Measurements from ENCODE around the gene EHD4. TPM values are rescaled to one million over a fixed set of nuclear protein-coding genes. Genes with fewer than 3 reads are reported as not detected.

EHD4 gene
- total RNA-seq, 2 donors from 2014 or later, result 13.8 to 16.9 TPM

- intact Hi-C loops (cut with DNase I), result no loop called here
- H3K4me3 ChIP-seq, result no peak overlapping the region
- H3K27ac ChIP-seq, result peak overlapping the region; percentile 29 to 74 (median 68)
- peak; percentile 38 for ATAC-seq
- peaks cover 52% of the 10 kb centered on the region for H3K4me1 ChIP-seq
- H3K27me3 ChIP-seq, result no peaks in the 10 kb centered on the region
- DNase-seq, result no peak
- WGBS, 2 donors, result 58 to 60% methylated on average over 5 of the region's 5 CpGs
- no peaks in the 10 kb centered on the region for H3K9me3 ChIP-seq
- H3K36me3 ChIP-seq (replicated peaks in 1 of 2; ENCODE audit: insufficient read depth in 1 of 2, low read depth in 2 of 2), result peaks cover 0 to 4% of the 10 kb centered on the region in 2 donors
- TF ChIP-seq POLR2A (IDR thresholded peaks at IDR 0.05) (no peak), CTCF (IDR thresholded peaks at IDR 0.05) (no peak)
Observed at GRCh38 chr15:41949401-41950126, 22.8 kb downstream of the EHD4 start.

GRCh38 chr15:41948490-41948889 lies 23.9 kb downstream of the EHD4 start:
- H3K9me3 ChIP-seq, result no peaks in the 10 kb centered on the region
- H3K27me3 ChIP-seq, result no peaks in the 10 kb centered on the region
- intact Hi-C loops (cut with DNase I), result no loop called here
- H3K4me1 ChIP-seq, result peaks cover 60% of the 10 kb centered on the region
- no peak for ATAC-seq
- TF ChIP-seq CTCF (IDR thresholded peaks at IDR 0.05), result no peak
- no peak for TF ChIP-seq POLR2A (IDR thresholded peaks at IDR 0.05)
- no peak overlapping the region for H3K4me3 ChIP-seq
- WGBS, 2 donors, result 85 to 86% methylated on average over 3 of the region's 3 CpGs
- H3K27ac ChIP-seq, result peak overlapping the region in 2 of 4 donors; percentile 72 to 74
- H3K36me3 ChIP-seq (replicated peaks in 1 of 2; ENCODE audit: insufficient read depth in 1 of 2, low read depth in 2 of 2), result peaks cover 0 to 2% of the 10 kb centered on the region in 2 donors
- DNase-seq, result no peak

GRCh38 chr15:41946970-41947369 lies 25.4 kb downstream of the EHD4 start:
- Histone ChIP-seq H3K36me3 (replicated peaks in 1 of 2; ENCODE audit: insufficient read depth in 1 of 2, low read depth in 2 of 2) (peaks cover 0 to 2% of the 10 kb centered on the region in 2 donors), H3K4me1 (peaks cover 59% of the 10 kb centered on the region), H3K27ac (peak overlapping the region in 2 of 4 donors; percentile 72 to 74), H3K27me3 (no peaks in the 10 kb centered on the region), H3K4me3 (no peak overlapping the region), H3K9me3 (no peaks in the 10 kb centered on the region)
- intact Hi-C loops (cut with DNase I), result no loop called here
- TF ChIP-seq CTCF (IDR thresholded peaks at IDR 0.05) (no peak), POLR2A (IDR thresholded peaks at IDR 0.05) (no peak)
- DNase-seq (no peak), ATAC-seq (no peak)
- 75 to 83% methylated on average over 1 to 2 of the region's 2 CpGs for WGBS, 2 donors

- intact Hi-C loops (cut with DNase I), result no loop called here
- DNase-seq (no peak), ATAC-seq (no peak)
- H3K36me3 ChIP-seq (replicated peaks in 1 of 2; ENCODE audit: insufficient read depth in 1 of 2, low read depth in 2 of 2), result peaks cover 0 to 2% of the 10 kb centered on the region in 2 donors
- no peaks in the 10 kb centered on the region for H3K9me3 ChIP-seq
- no peak overlapping the region for H3K4me3 ChIP-seq
- peak overlapping the region in 3 of 4 donors; percentile 14 to 85 (median 84) for H3K27ac ChIP-seq
- no peak for TF ChIP-seq POLR2A (IDR thresholded peaks at IDR 0.05)
- TF ChIP-seq CTCF (IDR thresholded peaks at IDR 0.05), result no peak
- WGBS, 2 donors, result 71 to 78% methylated on average over 11 of the region's 11 CpGs
- H3K27me3 ChIP-seq, result no peaks in the 10 kb centered on the region
- H3K4me1 ChIP-seq, result peaks cover 48% of the 10 kb centered on the region
Observed at GRCh38 chr15:41945731-41946130, 26.6 kb downstream of the EHD4 start.

- ATAC-seq, result no peak
- TF ChIP-seq CTCF (IDR thresholded peaks at IDR 0.05) (no peak), POLR2A (IDR thresholded peaks at IDR 0.05) (no peak)
- Histone ChIP-seq H3K36me3 (replicated peaks in 1 of 2; ENCODE audit: insufficient read depth in 1 of 2, low read depth in 2 of 2) (peaks cover 0 to 2% of the 10 kb centered on the region in 2 donors), H3K4me1 (peaks cover 43% of the 10 kb centered on the region), H3K27me3 (no peaks in the 10 kb centered on the region), H3K4me3 (no peak overlapping the region), H3K9me3 (no peaks in the 10 kb centered on the region), H3K27ac (peak overlapping the region in 2 of 4 donors; percentile 84 to 85)
- intact Hi-C loops (cut with DNase I), result no loop called here
- DNase-seq, result no peak
- 85 to 88% methylated on average over 6 of the region's 6 CpGs for WGBS, 2 donors
Observed at GRCh38 chr15:41945221-41945620, 27.1 kb downstream of the EHD4 start.

Measured in body of pancreas (tissue), 4 donors.